ENCODE results near the gene NOPCHAP1. TPM values are rescaled to one million over a fixed set of nuclear protein-coding genes. Genes with fewer than 3 reads are reported as not detected.

The NOPCHAP1 gene
- total RNA-seq, 1 experiment from 2014 or later: 49.3 TPM

GRCh38 chr12:104953323-104953722 lies 32.8 kb upstream of the NOPCHAP1 start:
- WGBS (ENCODE audit: extremely low coverage, insufficient read length, low lambda C conversion rate): no CpG with 5 or more reads among the region's 2 CpGs
- Mint-ChIP-seq H3K27me3 (ENCODE audit: low read depth) (peaks cover 24% of the 10 kb centered on the region), H3K4me3 (no peak overlapping the region), H3K9me3 (no peaks in the 10 kb centered on the region; a peak in 1 of 5 replicates), H3K36me3 (ENCODE audit: insufficient read depth in 1 of 3, low read depth in 3 of 3) (no peaks in the 10 kb centered on the region), H3K4me1 (peaks cover 3 to 5% of the 10 kb centered on the region in 2 experiments; a peak in 2 of 4 replicates), H3K27ac (no peak overlapping the region)
- no peaks in the 10 kb centered on the region for H3K79me2 ChIP-seq (ENCODE audit: insufficient read depth, low read length)
- no peak overlapping the region for H4K91ac ChIP-seq (ENCODE audit: insufficient read length, low read depth, low read length)
- no peak overlapping the region for H3K56ac ChIP-seq (ENCODE audit: insufficient read length, low read depth, low read length)
- H3K79me1 ChIP-seq (ENCODE audit: insufficient read depth, low read depth, low read length, poor library complexity, severe bottlenecking): no peaks in the 10 kb centered on the region
- H2AFZ ChIP-seq (ENCODE audit: low read length): no peak overlapping the region
- no peak for TF ChIP-seq CTCF (conservative IDR thresholded peaks at IDR 0.05)
- H2BK5ac ChIP-seq (ENCODE audit: insufficient read length, low read length): no peak overlapping the region
- peaks cover 2% of the 10 kb centered on the region; the same call in 1 of the 2 replicates for H3K27me3 ChIP-seq (ENCODE audit: insufficient read depth, low read length)
- no peak overlapping the region for H2BK20ac ChIP-seq (ENCODE audit: low read depth, low read length, poor library complexity, severe bottlenecking)
- peaks cover under 1% of the 10 kb centered on the region for H3K23me2 ChIP-seq (ENCODE audit: insufficient read length, low read depth, low read length, poor library complexity, severe bottlenecking)
- H2AK5ac ChIP-seq (ENCODE audit: insufficient read length, low read length): no peak overlapping the region
- H2BK120ac ChIP-seq (ENCODE audit: low read depth, low read length, poor library complexity, severe bottlenecking): no peak overlapping the region
- no peak overlapping the region for H3K18ac ChIP-seq (ENCODE audit: insufficient read length, low read depth, low read length)
- DNase-seq: no peak
- no peak overlapping the region for H2BK12ac ChIP-seq (ENCODE audit: insufficient read length, low read depth, low read length)
- no peak overlapping the region for H3T11ph ChIP-seq (ENCODE audit: low read length)
- no peak overlapping the region for H3K14ac ChIP-seq (ENCODE audit: insufficient read depth, low read length)
- no peak overlapping the region for H3K9ac ChIP-seq (ENCODE audit: extremely low read depth, insufficient read length, low read length)
- H3K23ac ChIP-seq (ENCODE audit: insufficient read length, low read depth, low read length): no peak overlapping the region
- H3K9me3 ChIP-seq (ENCODE audit: control insufficient read depth, low read depth, low read length): no peaks in the 10 kb centered on the region
- H3K4ac ChIP-seq (ENCODE audit: low read depth, low read length): no peak overlapping the region
- no peak overlapping the region for H2BK15ac ChIP-seq (ENCODE audit: low read depth, low read length)
- no peaks in the 10 kb centered on the region for H4K20me1 ChIP-seq (ENCODE audit: control insufficient read depth, insufficient read depth, insufficient read length)
- H4K8ac ChIP-seq (replicated peaks; ENCODE audit: insufficient read length, low read depth, low read length): no peak overlapping the region
- H3K27ac ChIP-seq (ENCODE audit: insufficient read length, low read depth, low read length): no peak overlapping the region
- H3K4me1 ChIP-seq (ENCODE audit: insufficient read depth, low read length): no peaks in the 10 kb centered on the region
- H4K5ac ChIP-seq (ENCODE audit: insufficient read length, low read depth, low read length): no peak overlapping the region
- no peak overlapping the region for H3K4me2 ChIP-seq (ENCODE audit: insufficient read depth, insufficient read length, low read length)

Data from H9 (cell line).